ENCODE data around the gene LPIN2.
A peak's percentile ranks its signal among the peaks of the same experiment; 100 is the strongest.
"Not testable (repeated sequence)": the region's sequence is repeated elsewhere in the genome, so short reads cannot be mapped to it uniquely, and the experiment has no call there.

LPIN2 gene

DNA sequence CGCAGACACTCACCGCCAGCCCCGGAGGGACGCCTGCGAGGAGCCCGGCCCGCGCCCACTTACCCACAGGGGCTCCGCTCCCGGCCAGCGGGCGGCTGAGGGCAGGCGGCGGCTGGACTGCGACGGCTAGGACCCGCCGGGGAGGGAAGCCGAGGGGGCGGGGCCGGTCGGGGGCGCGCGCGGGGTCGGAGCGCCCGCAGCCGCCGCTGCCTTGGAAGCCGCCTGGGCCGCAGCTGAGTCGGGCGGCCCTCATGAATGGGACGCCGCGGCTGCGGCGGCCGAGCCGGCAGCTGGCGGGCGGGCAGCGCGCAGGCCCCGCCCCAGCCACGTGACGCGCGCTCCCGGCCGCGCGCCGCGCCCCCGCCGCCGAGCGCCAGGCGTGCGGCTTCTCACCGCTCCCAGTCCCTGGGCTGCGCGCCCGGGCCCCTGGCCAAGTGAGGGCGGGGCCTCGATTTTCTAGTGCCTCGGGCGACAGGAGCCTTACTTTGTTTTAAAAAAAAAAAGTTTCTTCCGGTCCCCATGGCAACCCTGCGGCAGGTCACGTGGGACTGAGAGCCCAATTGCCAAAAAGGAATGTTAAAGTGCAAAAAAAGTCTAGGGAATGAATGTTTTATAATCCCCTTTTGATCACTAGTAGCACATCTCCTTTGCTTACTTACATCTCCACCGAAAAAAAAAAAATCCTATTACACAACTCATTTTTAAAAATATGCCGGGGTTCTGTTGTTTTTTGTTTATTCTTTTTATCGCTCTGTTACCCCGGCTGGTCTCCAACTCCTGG is at the start of gene LPIN2:
Gene LPIN2 (minus strand): TSS at position 121 of the 781 bp plus-strand sequence. CDS start 52,304 bp downstream, outside the sequence.
- DNase-seq (ENCODE audit: low read depth, low spot score) = peak; percentile 47

- DNase-seq (ENCODE audit: low read depth, low spot score) = no peak
Observed at GRCh38 chr18:3061581-3062312, 48.8 kb upstream of the LPIN2 start.

DNA sequence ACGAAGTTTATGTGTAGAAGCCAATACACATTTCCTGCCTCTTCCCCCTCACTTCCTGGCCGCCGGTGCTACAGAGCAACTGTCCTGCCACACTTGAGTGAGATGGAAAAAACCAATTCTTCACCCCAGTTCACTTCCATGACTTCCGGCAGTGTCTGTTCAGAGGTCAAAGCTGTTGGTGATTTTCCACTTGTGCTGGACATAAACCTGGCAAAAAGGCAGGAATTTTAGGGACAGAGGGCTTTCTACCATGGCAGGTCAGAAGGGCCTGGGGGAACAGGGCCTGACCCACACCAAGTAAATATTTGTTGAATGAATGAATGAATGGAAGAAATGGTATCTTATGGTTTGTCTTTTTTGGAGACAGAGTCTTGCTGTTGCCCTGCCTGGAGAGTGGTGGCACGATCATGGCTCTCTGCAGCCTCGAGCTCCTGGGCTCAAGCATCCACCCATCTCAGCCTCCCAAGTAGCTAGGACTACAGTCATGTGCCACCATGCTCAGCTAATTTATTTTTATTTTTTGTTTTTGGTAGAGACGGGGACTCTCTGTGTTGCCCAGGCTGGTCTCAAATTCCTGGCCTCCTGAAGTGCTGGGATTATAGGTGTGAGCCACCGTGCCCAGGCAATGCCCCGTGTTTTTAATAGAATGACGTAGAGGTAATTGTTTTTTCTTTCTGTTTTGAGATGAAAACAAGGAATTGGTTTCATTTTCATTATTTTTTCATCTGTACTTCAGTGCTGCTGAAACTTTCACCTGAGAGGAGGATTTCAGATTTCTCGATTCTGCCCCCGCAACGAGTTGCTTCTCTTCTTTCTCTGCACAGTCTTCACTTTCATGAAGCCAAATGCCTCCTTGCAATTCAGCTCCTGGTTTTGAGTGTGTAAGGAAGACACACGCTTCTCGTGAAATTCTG is 48.0 kb upstream of the LPIN2 start:
- DNase-seq (ENCODE audit: low read depth, low spot score) = no peak

DNA sequence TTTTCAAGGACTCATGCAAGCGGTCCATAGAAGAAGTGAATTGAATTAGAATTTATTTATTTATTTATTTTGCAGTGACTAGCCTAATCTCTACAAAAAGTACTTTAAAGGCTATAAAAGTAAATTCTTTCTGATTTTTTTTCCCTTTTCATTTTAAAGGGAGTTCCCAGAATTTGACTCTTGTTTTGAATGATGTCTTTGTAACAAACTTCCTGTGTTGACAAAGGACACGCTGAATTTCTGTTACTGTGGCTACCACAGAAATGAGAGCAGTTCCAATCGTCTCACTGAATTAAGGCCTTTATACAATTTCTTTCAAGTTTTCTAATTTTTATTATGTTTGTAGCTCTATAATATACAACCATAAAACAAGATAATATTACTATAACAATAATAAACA is 46.3 kb upstream of the LPIN2 start:
- no peak for DNase-seq (ENCODE audit: low read depth, low spot score)

- DNase-seq (ENCODE audit: low read depth, low spot score) = no peak
Observed at GRCh38 chr18:3058328-3059191, 45.6 kb upstream of the LPIN2 start.

- DNase-seq (ENCODE audit: low read depth, low spot score) = no peak
Observed at GRCh38 chr18:3057526-3057925, 44.6 kb upstream of the LPIN2 start.

DNA sequence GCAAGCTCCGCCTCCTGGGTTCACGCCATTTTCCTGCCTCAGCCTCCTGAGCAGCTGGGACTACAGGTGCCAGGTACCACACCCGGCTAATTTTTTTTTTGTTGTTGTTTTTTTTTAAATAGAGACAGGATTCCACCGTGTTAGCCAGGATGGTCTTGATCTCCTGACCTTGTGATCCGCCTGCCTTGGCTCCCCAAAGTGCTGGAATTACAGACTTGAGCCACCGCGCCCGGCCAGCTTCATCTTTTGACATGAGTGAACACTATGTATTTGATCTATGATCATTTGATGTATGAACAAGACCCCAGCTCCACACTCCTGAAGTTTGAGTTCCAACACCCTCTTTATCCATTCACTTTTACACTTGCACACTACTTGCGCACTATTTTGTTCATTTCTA is 43.4 kb upstream of the LPIN2 start:
- no peak for DNase-seq (ENCODE audit: low read depth, low spot score)

DNA sequence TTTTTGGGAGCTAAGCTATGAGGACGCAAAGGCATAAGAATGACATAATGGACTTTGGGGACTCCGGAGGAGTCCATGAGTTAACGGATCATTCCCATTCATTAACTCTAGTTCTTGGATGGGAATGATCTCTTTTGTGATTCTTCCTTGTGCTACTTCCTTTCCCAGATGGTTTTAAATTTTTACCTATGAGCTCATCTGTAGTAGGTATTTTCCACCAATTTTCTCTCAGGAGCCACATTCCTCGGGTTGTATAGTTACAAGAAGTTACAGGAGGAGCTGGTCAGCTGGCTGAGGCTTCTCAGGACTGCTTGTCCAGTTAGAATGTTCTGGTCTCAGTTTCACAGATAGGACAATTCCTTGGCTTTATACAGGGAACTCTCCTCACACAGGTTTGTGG is 42.9 kb upstream of the LPIN2 start:
- DNase-seq (ENCODE audit: low read depth, low spot score) = no peak

DNA sequence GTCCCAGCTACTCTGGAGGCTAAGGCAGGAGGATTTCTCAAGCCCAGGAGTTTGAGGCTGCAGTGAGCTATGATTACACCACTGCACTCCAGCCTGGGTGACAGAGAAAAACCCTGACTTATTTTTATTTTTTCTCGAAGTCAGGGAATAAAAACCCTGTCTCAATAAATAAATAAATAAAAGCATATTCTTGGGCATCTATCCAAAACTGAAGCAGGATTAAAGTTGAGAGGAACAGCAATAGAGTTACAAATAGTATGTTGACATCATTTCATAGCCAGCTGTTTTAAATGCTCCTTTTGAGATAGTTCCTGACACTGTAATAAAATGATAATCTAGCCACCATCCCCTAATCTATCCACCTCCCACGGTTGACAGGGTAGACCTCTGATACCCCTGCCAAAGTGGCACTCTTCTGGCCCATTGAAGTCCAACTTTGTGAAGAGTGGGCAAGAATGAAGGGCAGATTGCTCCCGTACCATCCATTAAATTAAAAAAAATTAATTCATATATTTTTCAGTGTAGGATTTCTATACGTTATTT is 42.3 kb upstream of the LPIN2 start:
- DNase-seq (ENCODE audit: low read depth, low spot score) = no peak

GRCh38 chr18:3054780-3055179 is 41.8 kb upstream of the LPIN2 start:
- DNase-seq (ENCODE audit: low read depth, low spot score) = no peak

- no peak for DNase-seq (ENCODE audit: low read depth, low spot score)
Observed at GRCh38 chr18:3054214-3054613, 41.3 kb upstream of the LPIN2 start.

GRCh38 chr18:3053081-3053480 is 40.1 kb upstream of the LPIN2 start:
- DNase-seq (ENCODE audit: low read depth, low spot score) = no peak

DNA sequence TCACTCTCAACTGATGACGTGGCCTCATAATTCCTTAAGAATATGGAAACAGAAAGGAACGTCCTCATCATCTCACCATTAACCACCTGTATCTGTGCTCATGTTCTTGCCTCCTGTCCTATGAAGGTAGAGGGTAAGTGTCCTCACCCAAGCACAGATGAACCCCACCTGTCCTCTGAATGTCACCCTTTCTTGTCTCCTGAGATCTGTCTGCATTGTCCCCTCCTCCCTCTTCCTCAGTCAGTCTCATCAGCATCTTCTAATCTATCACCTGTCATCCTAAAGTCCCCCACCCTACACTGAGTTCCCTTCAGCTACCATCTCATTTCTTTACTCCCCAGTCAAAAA is 39.4 kb upstream of the LPIN2 start:
- DNase-seq (ENCODE audit: low read depth, low spot score) = no peak

DNA sequence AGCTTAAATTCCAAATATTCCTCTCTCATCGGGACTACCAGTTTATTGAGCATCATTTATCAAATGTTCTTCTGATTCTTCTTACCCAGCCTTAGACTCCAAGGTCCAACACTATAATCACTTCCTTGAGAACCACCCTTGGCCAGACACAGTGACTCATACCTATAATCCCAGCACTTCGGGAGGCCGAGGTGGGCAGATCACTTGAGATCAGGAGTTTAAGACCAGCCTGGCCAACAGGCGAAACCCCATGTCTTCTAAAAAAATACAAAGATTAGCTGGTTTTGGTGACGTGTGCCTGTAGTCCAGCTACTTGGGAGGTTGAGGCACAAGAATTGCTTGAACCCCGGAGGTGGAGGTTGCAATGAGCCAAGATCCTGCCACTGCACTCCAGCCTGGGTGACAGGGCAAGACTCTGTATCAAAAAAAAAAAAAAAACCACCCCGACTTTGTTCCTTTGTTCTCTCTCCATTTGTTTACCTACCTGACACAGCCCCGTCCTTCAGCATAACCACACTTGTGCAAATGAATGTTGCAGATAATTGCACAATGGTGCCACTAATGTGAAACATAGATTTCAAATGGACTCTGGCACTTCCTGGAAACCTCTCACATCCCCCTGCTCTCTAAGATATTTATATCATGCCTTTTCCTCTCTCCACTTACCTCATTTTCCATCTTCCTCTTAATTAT is 38.9 kb upstream of the LPIN2 start:
- no peak for DNase-seq (ENCODE audit: low read depth, low spot score)

GRCh38 chr18:3049897-3050454 is 37.0 kb upstream of the LPIN2 start:
- not testable (repeated sequence) for DNase-seq (ENCODE audit: low read depth, low spot score)

DNA sequence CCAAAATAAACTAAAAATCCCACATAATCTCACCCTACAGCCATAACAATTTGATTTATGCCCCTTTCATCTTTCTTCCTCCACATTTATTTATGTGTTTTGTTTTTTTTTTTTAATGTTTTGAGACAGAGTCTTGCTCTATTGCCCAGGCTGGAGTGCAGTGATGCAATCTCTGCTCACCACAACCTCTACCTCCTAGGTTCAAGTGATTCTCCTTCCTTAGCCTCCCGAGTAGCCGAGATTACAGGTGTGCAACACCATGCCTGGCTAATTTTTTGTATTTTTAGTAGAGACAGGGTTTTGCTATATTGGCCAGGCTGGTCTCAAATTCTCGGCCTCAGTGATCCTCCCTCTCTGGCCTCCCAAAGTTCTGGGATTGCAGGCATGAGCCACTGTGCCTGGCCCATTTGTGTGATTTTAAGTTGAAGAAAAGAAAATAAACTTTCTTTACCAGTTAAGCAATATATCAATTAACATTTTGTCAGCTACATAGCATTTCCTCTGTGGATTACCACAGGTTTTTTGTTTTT is 35.9 kb upstream of the LPIN2 start:
- DNase-seq (ENCODE audit: low read depth, low spot score) = no peak

GRCh38 chr18:3048121-3048520 is 35.2 kb upstream of the LPIN2 start:
- DNase-seq (ENCODE audit: low read depth, low spot score) = no peak

GRCh38 chr18:3046216-3046808 is 33.4 kb upstream of the LPIN2 start:
- DNase-seq (ENCODE audit: low read depth, low spot score) = no peak

All from iPS DF 19.7 (cell line).